GM12878 (cell line): Measurements from ENCODE around the gene MCOLN2. TPM values are rescaled to one million over a fixed set of nuclear protein-coding genes. Genes with fewer than 3 reads are reported as not detected.

Source experiments
- ATAC-seq: fragments of 200-7000 bp; cut with Tn5 transposase; 3 replicates; pipeline ENCODE4 v1.9.1; 2020; ENCODE audit warnings: mild to moderate bottlenecking, moderate library complexity
- BruUV-seq: library from RNA; stranded (reverse); fragments of 400-500 nt; replicated peaks from 2 replicates; lab custom pipeline; 2021; lab: Mats Ljungman, UMichigan
- CTCF ChIA-PET: fragments of 300-600 bp; sonication (Branson Sonifier 250); formaldehyde crosslinking; extraction: SDS; loops from one replicate; lab custom pipeline; 2021; ENCODE audit warnings: inconsistent platforms; lab: Yijun Ruan, JAX
- POLR2A ChIA-PET: fragments of 350-600 bp; formaldehyde crosslinking; extraction: SDS; loops from one replicate; lab custom pipeline; 2021; ENCODE audit warnings: inconsistent platforms; lab: Charles Lee
- RAD21 ChIA-PET: fragments of 300-600 bp; sonication (Branson Sonifier 250); formaldehyde crosslinking; loops from one replicate; lab custom pipeline; 2023; ENCODE audit warnings: antibody characterized with exemption; ENCODE audit not compliant: unreplicated experiment; lab: Charles Lee
- SMC1A ChIA-PET: fragments of 300-600 bp; sonication (Branson Sonifier 250); formaldehyde crosslinking; loops from one replicate; lab custom pipeline; 2023; ENCODE audit not compliant: unreplicated experiment, uncharacterized antibody; lab: Charles Lee
- DNase-seq: peaks from one replicate; pipeline ENCODE4 v3.0.0-alpha.2; 2011; ENCODE audit warnings: low read depth, low spot score
- FAIRE-seq: peaks from 3 replicates; lab custom pipeline; 2011; peaks lifted over from hg19 to GRCh38; lab: Jason Lieb, UNC
- H2AFZ ChIP-seq: 2 replicates; pipeline ENCODE4 v1.6.0; 2011; ENCODE audit warnings: low read depth, low read length, control low read depth; ENCODE audit not compliant: control insufficient read depth
- H3K27ac ChIP-seq: 2 replicates; pipeline ENCODE4 v1.5.1; 2011; ENCODE audit warnings: control low read depth; ENCODE audit not compliant: control insufficient read depth, insufficient read depth
- H3K27me3 ChIP-seq, 2 experiments: replicated peaks in 1 of 2; 2 replicates each; pipeline versions ENCODE4 v1.6.0 to v1.6.1; 2011; ENCODE audit warnings: low read length in 1 of 2; ENCODE audit not compliant: control insufficient read depth in 2 of 2, insufficient read depth in 2 of 2
- H3K36me3 ChIP-seq, 2 experiments: 2 replicates each; pipeline ENCODE4 v1.5.1; 2011; ENCODE audit warnings: low read length in 1 of 2; ENCODE audit not compliant: control insufficient read depth in 2 of 2, insufficient read depth in 2 of 2
- H3K4me1 ChIP-seq: 2 replicates; pipeline ENCODE4 v1.6.1; 2011; ENCODE audit warnings: mild to moderate bottlenecking, low read length, moderate library complexity, mixed read lengths; ENCODE audit not compliant: control insufficient read depth, insufficient read depth
- H3K4me2 ChIP-seq: 2 replicates; pipeline ENCODE4 v1.6.0; 2011; ENCODE audit warnings: control low read depth; ENCODE audit not compliant: control insufficient read depth, insufficient read depth
- H3K4me3 ChIP-seq: fragments of 200-600 bp; sonication (generic); 2 replicates; pipeline ENCODE4 v1.5.1; 2016
- H3K79me2 ChIP-seq: 2 replicates; pipeline ENCODE4 v1.6.0; 2011; ENCODE audit warnings: low read length; ENCODE audit not compliant: control insufficient read depth, insufficient read depth
- H3K9ac ChIP-seq: 2 replicates; pipeline ENCODE4 v1.8.0; 2011; ENCODE audit warnings: low read length, control low read depth, mixed read lengths; ENCODE audit not compliant: control insufficient read depth, insufficient read depth
- H3K9me3 ChIP-seq: replicated peaks from 3 replicates; pipeline ENCODE4 v1.5.1; 2011; ENCODE audit warnings: mild to moderate bottlenecking, low read length; ENCODE audit not compliant: control insufficient read depth, insufficient read depth
- H4K20me1 ChIP-seq: 2 replicates; pipeline ENCODE4 v1.6.0; 2011; ENCODE audit not compliant: control insufficient read depth, insufficient read depth
- ATF2 ChIP-seq: IDR thresholded peaks from 2 replicates; pipeline ENCODE4 v1.6.1; 2012; ENCODE audit warnings: low read length, inconsistent platforms
- CREM ChIP-seq: IDR thresholded peaks from 2 replicates; pipeline ENCODE4 v1.6.1; 2014; ENCODE audit warnings: antibody characterized with exemption, low read depth
- EP300 ChIP-seq, 2 experiments: fragments of 150-350 bp in 1 of 2; IDR thresholded peaks; 2 replicates each; pipeline ENCODE4 v1.6.1; 2011 to 2012; ENCODE audit warnings: low read depth in 2 of 2, low read length in 2 of 2, borderline replicate concordance in 1 of 2, improper control_type of control experiment in 1 of 2, inconsistent platforms in 1 of 2; ENCODE audit not compliant: control insufficient read depth in 1 of 2
- HDGF ChIP-seq: fragments of 450-650 bp; IDR thresholded peaks from 2 replicates; pipeline ENCODE4 v1.6.1; 2016; ENCODE audit warnings: antibody characterized with exemption
- IKZF2 ChIP-seq, 2 experiments: fragments of 450-650 bp; IDR thresholded peaks; 2 replicates each; pipeline ENCODE4 v1.6.1; 2017; ENCODE audit warnings: mild to moderate bottlenecking in 2 of 2, moderate library complexity in 2 of 2
- IRF4 ChIP-seq: IDR thresholded peaks from 2 replicates; pipeline ENCODE4 v1.6.1; 2011; ENCODE audit warnings: low read depth, low read length
- MLLT1 ChIP-seq: fragments of 450-650 bp; IDR thresholded peaks from 2 replicates; pipeline ENCODE4 v1.6.1; 2016; ENCODE audit warnings: mild to moderate bottlenecking
- MTA2 ChIP-seq: fragments of 450-650 bp; IDR thresholded peaks from 2 replicates; pipeline ENCODE4 v1.6.1; 2016; ENCODE audit warnings: low read depth, mild to moderate bottlenecking, moderate library complexity
- MTA3 ChIP-seq: IDR thresholded peaks from 2 replicates; pipeline ENCODE4 v1.6.1; 2012; ENCODE audit warnings: low read length, inconsistent platforms, borderline replicate concordance
- NRF1 ChIP-seq: conservative IDR thresholded peaks from 2 replicates; pipeline ENCODE4 v1.6.1; 2011; ENCODE audit warnings: mild to moderate bottlenecking, low read depth, low read length, improper control_type of control experiment
- PBX3 ChIP-seq: IDR thresholded peaks from 2 replicates; pipeline ENCODE4 v1.6.1; 2011; ENCODE audit warnings: mild to moderate bottlenecking, low read depth, low read length, moderate library complexity; ENCODE audit not compliant: insufficient replicate concordance
- PKNOX1 ChIP-seq: fragments of 450-650 bp; IDR thresholded peaks from 2 replicates; pipeline ENCODE4 v1.6.1; 2016; ENCODE audit warnings: mild to moderate bottlenecking
- RELB ChIP-seq: fragments of 450-650 bp; IDR thresholded peaks from 2 replicates; pipeline ENCODE4 v1.6.1; 2017; ENCODE audit warnings: low read depth, mild to moderate bottlenecking, moderate library complexity
- SIX5 ChIP-seq: IDR thresholded peaks from 2 replicates; pipeline ENCODE4 v1.6.1; 2011; ENCODE audit warnings: mild to moderate bottlenecking, low read depth, low read length, moderate library complexity; ENCODE audit not compliant: severe bottlenecking
- TCF7 ChIP-seq: IDR thresholded peaks from 2 replicates; pipeline ENCODE4 v1.6.1; 2014; ENCODE audit warnings: antibody characterized with exemption, borderline replicate concordance
- ZNF274 ChIP-seq: IDR thresholded peaks from one replicate; pipeline ENCODE4 v1.8.0; 2011; ENCODE audit not compliant: insufficient read length, insufficient read depth
- ZSCAN29 ChIP-seq: fragments of 450-650 bp; IDR thresholded peaks from 2 replicates; pipeline ENCODE4 v1.6.1; 2017; ENCODE audit warnings: mild to moderate bottlenecking, moderate library complexity
- WGBS: methylation state at CpG from one replicate; pipeline ENCODE4 v1.1.6; 2016; ENCODE audit warnings: low lambda C conversion rate; ENCODE audit not compliant: insufficient replicate concordance, insufficient coverage; ENCODE audit errors: missing lambda C conversion rate; 5-methylcytosine and 5-hydroxymethylcytosine counted together
- in situ Hi-C: fragments of 300-500 bp; cut with MboI; formaldehyde crosslinking; loops from 9 replicates; pipeline ENCODE4 v1.14.3; 2018; ENCODE audit warnings: mixed read lengths
- intact Hi-C: fragments of 100-400 bp; cut with micrococcal nuclease; formaldehyde crosslinking; loops from one replicate; pipeline ENCODE4 v1.14.2; 2022; ENCODE audit not compliant: unreplicated experiment
- polyA plus RNA-seq, 11 experiments: library from polyadenylated mRNA; depleted of rRNA in 4 of 11; unstranded in 6 of 11; stranded (reverse) in 5 of 11; fragments of >200 nt; fragmentation: Nextera tagmentation in 4 of 11; fragmentation: Illumina TruSeq in 1 of 11; extraction: Ambion mirVana in 4 of 11; extraction: Trizol in 1 of 11; gene quantifications; 1 replicate in 1 of 11; 2 replicates in 10 of 11; pipeline versions ENCODE4 v1.2.1 to v1.2.3, GENCODE V29; 2011 to 2016; ENCODE audit warnings: inconsistent platforms in 2 of 11, missing spikeins in 2 of 11, low read depth in 1 of 11
- total RNA-seq, 4 experiments: library from RNA; depleted of rRNA in 3 of 4; stranded (reverse); fragments of >200 nt in 3 of 4; fragmentation: Illumina TruSeq in 1 of 4; extraction: Trizol in 1 of 4; gene quantifications; 2 replicates each; pipeline versions ENCODE4 v1.2.1 to v1.2.3, GENCODE V29; 2013 to 2021

The MCOLN2 gene
- total and polyA plus RNA-seq, 10 of the 15 experiments (the other 5 are each of a cell fraction or from before 2014, with no cell fraction given), result 25.9 to 233 (median 109) TPM

- H3K36me3 ChIP-seq, result peaks cover 1 to 23% of the 10 kb centered on the region in 2 experiments
- peak overlapping the region; percentile 83 for H3K4me2 ChIP-seq
- TF ChIP-seq ZNF274 (no peak), MLLT1 (peak; percentile 75), IRF4 (peak; percentile 31; the same call in 1 of the 2 replicates), RELB (0 out of 2 replicates have a peak, but pooled peaks have one; percentile 35), PKNOX1 (no peak), HDGF (peak; percentile 68; the same call in 1 of the 2 replicates), CREM (no peak), TCF7 (peak; percentile 17; the same call in 1 of the 2 replicates), MTA3 (peak; percentile 30; the same call in 1 of the 2 replicates), MTA2 (peak; percentile 52; the same call in 1 of the 2 replicates), ATF2 (peak; percentile 70), PBX3 (no peak), SIX5 (no peak), NRF1 (no peak), EP300 (IDR thresholded peaks at IDR 0.05; ENCODE audit: borderline replicate concordance in 1 of 2, control insufficient read depth in 1 of 2, low read depth in 2 of 2, low read length in 2 of 2) (peak in 1 of 2 experiments; percentile 37; a peak in 1 of 4 replicates), IKZF2 (IDR thresholded peaks at IDR 0.05) (peak; percentile 48 to 72; a peak in 2 of 4 replicates), ZSCAN29 (no peak)
These were observed 25.0 kb downstream of the MCOLN2 start for GRCh38 chr1:84971957-84972356.

More at GRCh38 chr1:84971957-84972356, 25.0 kb downstream of the MCOLN2 start:
- intact Hi-C loops, result no loop called here
- DNase-seq (no peak), FAIRE-seq (no peak), ATAC-seq (peak; percentile 31)
- TSS peak; percentile 45 for BruUV-seq
- H3K27me3 ChIP-seq, result no peaks in the 10 kb centered on the region
- ChIA-PET SMC1A (interaction anchor here (0.7 to 9.6 kb wide), 20 partner anchors 10 to 468 kb away, joined by 3 to 132 read pairs (median 4); partner anchors contain the start of genes C1orf52 and MCOLN2), RAD21 (interaction anchor here (1.0 to 5.4 kb wide), 12 partner anchors 11 to 304 kb away, joined by 3 to 56 read pairs (median 8); partner anchors contain the start of genes BCL10, C1orf52 and MCOLN2), POLR2A (interaction anchor here (1.2 to 5.8 kb wide), 11 partner anchors 11 to 304 kb away, joined by 3 to 69 read pairs (median 5); partner anchors contain the start of genes BCL10 and MCOLN2), CTCF (interaction anchor here (1.3 to 4.9 kb wide), 17 partner anchors 10 to 304 kb away, joined by 3 to 49 read pairs (median 7); partner anchors contain the start of genes BCL10, C1orf52 and MCOLN2)
- H3K9ac ChIP-seq, result peak overlapping the region; percentile 65
- in situ Hi-C loops, result no loop called here
- peaks cover 5% of the 10 kb centered on the region; the same call in 1 of the 2 replicates for H4K20me1 ChIP-seq
- peaks cover 56% of the 10 kb centered on the region for H3K4me1 ChIP-seq
- H3K79me2 ChIP-seq, result peaks cover 89% of the 10 kb centered on the region
- 0% methylated on average over 2 of the region's 2 CpGs for WGBS
- H3K27ac ChIP-seq, result peak overlapping the region; percentile 85
- peak overlapping the region; percentile 60 for H3K4me3 ChIP-seq
- H3K9me3 ChIP-seq, result no peaks in the 10 kb centered on the region
- H2AFZ ChIP-seq, result no peak overlapping the region
